Measurements from ENCODE around the gene R3HCC1L. TPM values are rescaled to one million over a fixed set of nuclear protein-coding genes. Genes with fewer than 3 reads are reported as not detected.

R3HCC1L gene
- total RNA-seq, 3 donors from 2014 or later, result 12.2 to 28.5 (median 20.6) TPM

- no peak for TF ChIP-seq POLR2A (IDR thresholded peaks at IDR 0.05)
- no peak for TF ChIP-seq POLR2AphosphoS5 (IDR thresholded peaks at IDR 0.05)
- TF ChIP-seq CTCF (IDR thresholded peaks at IDR 0.05), result no peak
- Histone ChIP-seq H3K4me3 (no peak overlapping the region), H3K36me3 (no peaks in the 10 kb centered on the region), H3K27ac (no peak overlapping the region), H3K9me3 (no peaks in the 10 kb centered on the region), H3K27me3 (peaks cover 0 to 9% of the 10 kb centered on the region in 2 donors), H3K4me1 (no peaks in the 10 kb centered on the region)
- no peak for DNase-seq (ENCODE audit: low spot score in 2 of 2)
- intact Hi-C loops (cut with DNase I; ENCODE audit: low total_unique reads), result no loop called here
Observed at GRCh38 chr10:98098247-98098646, 36.2 kb upstream of the R3HCC1L start.

GRCh38 chr10:98100476-98100875 lies 34.0 kb upstream of the R3HCC1L start:
- no peaks in the 10 kb centered on the region for H3K9me3 ChIP-seq
- H3K4me1 ChIP-seq, result no peaks in the 10 kb centered on the region
- H3K4me3 ChIP-seq, result no peak overlapping the region
- no peak for DNase-seq (ENCODE audit: low spot score in 2 of 2)
- TF ChIP-seq CTCF (IDR thresholded peaks at IDR 0.05) (no peak), POLR2AphosphoS5 (IDR thresholded peaks at IDR 0.05) (no peak), POLR2A (IDR thresholded peaks at IDR 0.05) (no peak)
- H3K27ac ChIP-seq, result no peak overlapping the region
- intact Hi-C loops (cut with DNase I; ENCODE audit: low total_unique reads), result no loop called here
- H3K36me3 ChIP-seq, result no peaks in the 10 kb centered on the region
- peaks cover 0 to 9% of the 10 kb centered on the region in 2 donors for H3K27me3 ChIP-seq

GRCh38 chr10:98101366-98101765 lies 33.1 kb upstream of the R3HCC1L start:
- no peak for DNase-seq (ENCODE audit: low spot score in 2 of 2)
- H3K27ac ChIP-seq, result no peak overlapping the region
- H3K27me3 ChIP-seq, result peaks cover 0 to 9% of the 10 kb centered on the region in 2 donors
- H3K36me3 ChIP-seq, result no peaks in the 10 kb centered on the region
- TF ChIP-seq CTCF (IDR thresholded peaks at IDR 0.05), result no peak
- H3K9me3 ChIP-seq, result no peaks in the 10 kb centered on the region
- intact Hi-C loops (cut with DNase I; ENCODE audit: low total_unique reads), result no loop called here
- no peaks in the 10 kb centered on the region for H3K4me1 ChIP-seq
- no peak overlapping the region for H3K4me3 ChIP-seq

- DNase-seq (ENCODE audit: low spot score in 2 of 2), result no peak
- TF ChIP-seq POLR2A (IDR thresholded peaks at IDR 0.05) (no peak), POLR2AphosphoS5 (IDR thresholded peaks at IDR 0.05) (no peak), CTCF (IDR thresholded peaks at IDR 0.05) (no peak)
- Histone ChIP-seq H3K36me3 (no peaks in the 10 kb centered on the region), H3K4me3 (no peak overlapping the region), H3K27ac (no peak overlapping the region), H3K4me1 (no peaks in the 10 kb centered on the region), H3K9me3 (no peaks in the 10 kb centered on the region), H3K27me3 (no peaks in the 10 kb centered on the region)
- intact Hi-C loops (cut with DNase I; ENCODE audit: low total_unique reads), result no loop called here
Observed at GRCh38 chr10:98104125-98104524, 30.3 kb upstream of the R3HCC1L start.

- DNase-seq (ENCODE audit: low spot score in 2 of 2), result no peak
- Histone ChIP-seq H3K4me3 (no peak overlapping the region), H3K27me3 (no peaks in the 10 kb centered on the region), H3K36me3 (no peaks in the 10 kb centered on the region), H3K27ac (no peak overlapping the region), H3K4me1 (no peaks in the 10 kb centered on the region), H3K9me3 (no peaks in the 10 kb centered on the region)
- TF ChIP-seq CTCF (IDR thresholded peaks at IDR 0.05) (no peak), POLR2A (IDR thresholded peaks at IDR 0.05) (no peak), POLR2AphosphoS5 (IDR thresholded peaks at IDR 0.05) (no peak)
- intact Hi-C loops (cut with DNase I; ENCODE audit: low total_unique reads), result no loop called here
Observed at GRCh38 chr10:98106531-98106930, 27.9 kb upstream of the R3HCC1L start.

All from breast epithelium (tissue), 4 donors.